HEK293 (cell line): ENCODE results near the gene KLHDC3.
A peak's percentile ranks its signal among the peaks of the same experiment; 100 is the strongest.

Experiments
- GFI1B ChIP-seq: fragments of 450-650 bp; formaldehyde crosslinking; IDR thresholded peaks from 2 replicates; pipeline ENCODE4 v1.5.1; 2016; ENCODE audit warnings: missing biosample characterization, missing genetic modification characterization
- GLIS1 ChIP-seq: fragments of 450-650 bp; formaldehyde crosslinking; IDR thresholded peaks from 2 replicates; pipeline ENCODE4 v1.5.1; 2016; ENCODE audit warnings: missing biosample characterization, missing genetic modification characterization
- GLIS2 ChIP-seq: fragments of 450-650 bp; formaldehyde crosslinking; IDR thresholded peaks from 2 replicates; pipeline ENCODE4 v1.5.1; 2016; ENCODE audit warnings: missing biosample characterization, missing genetic modification characterization
- HOXC10 ChIP-seq: sonication (generic); formaldehyde crosslinking; IDR thresholded peaks from 2 replicates; pipeline ENCODE4 v1.8.1; 2023; ENCODE audit warnings: mild to moderate bottlenecking, missing genetic modification reagents
- INSM2 ChIP-seq: fragments of 450-650 bp; formaldehyde crosslinking; IDR thresholded peaks from 2 replicates; pipeline ENCODE4 v1.5.1; 2016; ENCODE audit warnings: missing biosample characterization, missing genetic modification characterization
- KLF16 ChIP-seq: fragments of 450-650 bp; formaldehyde crosslinking; IDR thresholded peaks from 2 replicates; pipeline ENCODE4 v1.5.1; 2017; ENCODE audit warnings: missing biosample characterization, missing genetic modification characterization
- PATZ1 ChIP-seq: fragments of 450-650 bp; formaldehyde crosslinking; IDR thresholded peaks from 2 replicates; pipeline ENCODE4 v1.5.1; 2016; ENCODE audit warnings: missing biosample characterization, missing genetic modification characterization
- SP3 ChIP-seq: fragments of 450-650 bp; formaldehyde crosslinking; IDR thresholded peaks from 2 replicates; pipeline ENCODE4 v1.5.1; 2016; ENCODE audit warnings: missing biosample characterization, missing genetic modification characterization
- SP7 ChIP-seq: fragments of 450-650 bp; formaldehyde crosslinking; IDR thresholded peaks from 2 replicates; pipeline ENCODE4 v1.5.1; 2016; ENCODE audit warnings: missing biosample characterization, missing genetic modification characterization
- TSHZ1 ChIP-seq: fragments of 450-650 bp; formaldehyde crosslinking; IDR thresholded peaks from 2 replicates; pipeline ENCODE4 v1.5.1; 2016; ENCODE audit warnings: missing biosample characterization, missing genetic modification characterization, borderline replicate concordance
- YY2 ChIP-seq: fragments of 450-650 bp; formaldehyde crosslinking; IDR thresholded peaks from 2 replicates; pipeline ENCODE4 v1.5.1; 2016; ENCODE audit warnings: missing biosample characterization, missing genetic modification characterization
- ZBTB20 ChIP-seq: fragments of 450-650 bp; formaldehyde crosslinking; IDR thresholded peaks from 2 replicates; pipeline ENCODE4 v1.5.1; 2016; ENCODE audit warnings: missing biosample characterization, missing genetic modification characterization
- ZBTB21 ChIP-seq: fragments of 450-650 bp; formaldehyde crosslinking; IDR thresholded peaks from 2 replicates; pipeline ENCODE4 v1.5.1; 2017; ENCODE audit warnings: missing biosample characterization, missing genetic modification characterization
- ZBTB26 ChIP-seq: fragments of 450-650 bp; formaldehyde crosslinking; optimal IDR thresholded peaks from 2 replicates; pipeline ENCODE3; 2016; ENCODE audit warnings: missing biosample characterization, mild to moderate bottlenecking, missing genetic modification characterization
- ZEB2 ChIP-seq: fragments of 450-650 bp; formaldehyde crosslinking; IDR thresholded peaks from 2 replicates; pipeline ENCODE4 v1.5.1; 2016; ENCODE audit warnings: missing biosample characterization, missing genetic modification characterization
- ZFP69B ChIP-seq: fragments of 450-650 bp; formaldehyde crosslinking; IDR thresholded peaks from 2 replicates; pipeline ENCODE4 v1.5.1; 2016; ENCODE audit warnings: missing biosample characterization, missing genetic modification characterization
- ZNF121 ChIP-seq: fragments of 450-650 bp; formaldehyde crosslinking; IDR thresholded peaks from 2 replicates; pipeline ENCODE4 v1.5.1; 2016; ENCODE audit warnings: missing biosample characterization, missing genetic modification characterization
- ZNF2 ChIP-seq: fragments of 450-650 bp; formaldehyde crosslinking; IDR thresholded peaks from 2 replicates; pipeline ENCODE4 v1.5.1; 2016; ENCODE audit warnings: missing biosample characterization, missing genetic modification characterization
- ZNF335 ChIP-seq: fragments of 450-650 bp; formaldehyde crosslinking; conservative IDR thresholded peaks from 2 replicates; pipeline ENCODE4 v1.5.1; 2016; ENCODE audit warnings: missing biosample characterization, missing genetic modification characterization
- ZNF366 ChIP-seq: fragments of 450-650 bp; formaldehyde crosslinking; conservative IDR thresholded peaks from 2 replicates; pipeline ENCODE4 v1.5.1; 2016; ENCODE audit warnings: missing biosample characterization, missing genetic modification characterization
- ZNF501 ChIP-seq: fragments of 450-650 bp; formaldehyde crosslinking; IDR thresholded peaks from 2 replicates; pipeline ENCODE4 v1.5.1; 2016; ENCODE audit warnings: missing biosample characterization, missing genetic modification characterization
- ZNF513 ChIP-seq: fragments of 450-650 bp; IDR thresholded peaks from 2 replicates; pipeline ENCODE4 v1.5.1; 2018; ENCODE audit warnings: missing biosample characterization, missing genetic modification characterization
- ZNF621 ChIP-seq: fragments of 450-650 bp; formaldehyde crosslinking; IDR thresholded peaks from 2 replicates; pipeline ENCODE4 v1.5.1; 2017; ENCODE audit warnings: missing biosample characterization, missing genetic modification characterization
- ZNF629 ChIP-seq: fragments of 450-650 bp; formaldehyde crosslinking; IDR thresholded peaks from 2 replicates; pipeline ENCODE4 v1.5.1; 2017; ENCODE audit warnings: missing biosample characterization, missing genetic modification characterization
- ZNF654 ChIP-seq: fragments of 450-650 bp; formaldehyde crosslinking; IDR thresholded peaks from 2 replicates; pipeline ENCODE4 v1.5.1; 2016; ENCODE audit warnings: low read depth, missing biosample characterization, missing genetic modification characterization
- ZNF660 ChIP-seq: fragments of 450-650 bp; IDR thresholded peaks from 2 replicates; pipeline ENCODE4 v1.5.1; 2018; ENCODE audit warnings: missing biosample characterization, mild to moderate bottlenecking, missing genetic modification characterization
- ZNF692 ChIP-seq: fragments of 450-650 bp; formaldehyde crosslinking; IDR thresholded peaks from 2 replicates; pipeline ENCODE4 v1.5.1; 2016; ENCODE audit warnings: missing biosample characterization, missing genetic modification characterization
- ZXDB ChIP-seq: fragments of 450-650 bp; formaldehyde crosslinking; IDR thresholded peaks from 2 replicates; pipeline ENCODE4 v1.5.1; 2016; ENCODE audit warnings: missing biosample characterization, missing genetic modification characterization

Gene KLHDC3

GRCh38 chr6:43059168-43060033 lies 45.4 kb downstream of the KLHDC3 start, which contains the start of the genes KLC4 and MRPL2 (continued):
- TF ChIP-seq ZNF501 (tag by site-specific recombination) (0 out of 2 replicates have a peak, but pooled peaks have one; percentile 54), ZNF2 (peak; percentile 70; the same call in 1 of the 2 replicates), ZNF621 (tag by site-specific recombination) (no peak), ZBTB21 (peak; percentile 81), ZFP69B (peak; percentile 68; the same call in 1 of the 2 replicates), ZEB2 (tag by site-specific recombination) (peak; percentile 44; the same call in 1 of the 2 replicates), ZNF629 (tag by site-specific recombination) (peak; percentile 87), KLF16 (tag by site-specific recombination) (peak; percentile 28; the same call in 1 of the 2 replicates), SP7 (tag by site-specific recombination) (peak; percentile 8), ZBTB26 (tag by site-specific recombination) (peak; percentile 38), ZNF366 (tag by site-specific recombination) (peak; percentile 37; the same call in 1 of the 2 replicates), TSHZ1 (tag by site-specific recombination) (0 out of 2 replicates have a peak, but pooled peaks have one; percentile 4), INSM2 (tag by site-specific recombination) (no peak), ZXDB (tag by site-specific recombination) (0 out of 2 replicates have a peak, but pooled peaks have one; percentile 51), HOXC10 (CRISPR knock-in tag) (0 out of 2 replicates have a peak, but pooled peaks have one; percentile 38), ZNF654 (tag by site-specific recombination) (no peak), ZNF335 (tag by site-specific recombination) (peak; percentile 58), ZNF660 (peak; percentile 73; the same call in 1 of the 2 replicates), GLIS1 (tag by site-specific recombination) (no peak), SP3 (tag by site-specific recombination) (peak; percentile 91), PATZ1 (tag by site-specific recombination) (peak; percentile 23; the same call in 1 of the 2 replicates), GLIS2 (tag by site-specific recombination) (peak; percentile 40; the same call in 1 of the 2 replicates), ZNF121 (peak; percentile 42; the same call in 1 of the 2 replicates), ZNF692 (peak; percentile 85), GFI1B (0 out of 2 replicates have a peak, but pooled peaks have one; percentile 10), ZNF513 (tag by site-specific recombination) (no peak), YY2 (tag by site-specific recombination) (peak; percentile 74), ZBTB20 (tag by site-specific recombination) (0 out of 2 replicates have a peak, but pooled peaks have one; percentile 10)
